HepG2 (cell line): Measurements from ENCODE around the gene LCN1. TPM values are rescaled to one million over a fixed set of nuclear protein-coding genes. Genes with fewer than 3 reads are reported as not detected.

ENCODE experiments used
- HDAC1 ChIP-seq: sonication (generic); formaldehyde crosslinking; IDR thresholded peaks from 2 replicates; pipeline ENCODE4 v1.5.1; 2020; ENCODE audit warnings: mild to moderate bottlenecking, missing genetic modification reagents
- HOXD1 ChIP-seq: sonication (generic); formaldehyde crosslinking; IDR thresholded peaks from 2 replicates; pipeline ENCODE4 v1.5.0; 2020; ENCODE audit warnings: missing genetic modification reagents
- SRF ChIP-seq: IDR thresholded peaks from 2 replicates; pipeline ENCODE4 v1.6.1; 2011; ENCODE audit warnings: mild to moderate bottlenecking, low read depth, low read length, moderate library complexity
- TSC22D2 ChIP-seq: sonication (generic); formaldehyde crosslinking; IDR thresholded peaks from 2 replicates; pipeline ENCODE4 v1.5.1; 2020; ENCODE audit warnings: missing genetic modification reagents, mild to moderate bottlenecking, borderline replicate concordance
- ZNF530 ChIP-seq: sonication (generic); formaldehyde crosslinking; IDR thresholded peaks from 2 replicates; pipeline ENCODE4 v1.5.0; 2020; ENCODE audit warnings: low read depth, mild to moderate bottlenecking, missing genetic modification reagents
- ZZZ3 ChIP-seq: sonication (generic); formaldehyde crosslinking; IDR thresholded peaks from 2 replicates; pipeline ENCODE4 v1.4.0; 2020; ENCODE audit warnings: missing genetic modification reagents, mild to moderate bottlenecking, borderline replicate concordance
- polyA plus RNA-seq, 8 experiments: library from polyadenylated mRNA; depleted of rRNA in 3 of 8; stranded (reverse) in 7 of 8; unstranded in 1 of 8; fragments of >200 nt; fragmentation: Illumina TruSeq in 4 of 8; extraction: Trizol in 4 of 8; gene quantifications; 2 replicates each; pipeline versions ENCODE4 v1.2.1 to v1.2.3, GENCODE V29; 2011 to 2016; ENCODE audit warnings: low read depth in 4 of 8, missing spikeins in 1 of 8, mixed read lengths in 1 of 8; ENCODE audit not compliant: insufficient read depth in 1 of 8
- total RNA-seq, 5 experiments: library from RNA; depleted of rRNA; stranded (reverse); fragments of >200 nt; fragmentation: Illumina TruSeq; extraction: Trizol; gene quantifications; 2 replicates each; pipeline ENCODE4 v1.2.3, GENCODE V29; 2016; ENCODE audit warnings: low read depth in 1 of 5
- TF ChIP-seq, protein P1 (sequence below): sonication (generic); formaldehyde crosslinking; IDR thresholded peaks from 2 replicates; pipeline ENCODE4 v1.8.0; 2022; ENCODE audit warnings: mild to moderate bottlenecking, missing genetic modification reagents, moderate library complexity
- TF ChIP-seq, protein P2 (sequence below): sonication (generic); formaldehyde crosslinking; IDR thresholded peaks from 2 replicates; pipeline ENCODE4 v1.8.0; 2022; ENCODE audit warnings: mild to moderate bottlenecking, missing genetic modification reagents, moderate library complexity
- TF ChIP-seq, protein P3 (sequence below): sonication (generic); formaldehyde crosslinking; IDR thresholded peaks from 2 replicates; pipeline ENCODE4 v1.4.0; 2020; ENCODE audit warnings: missing genetic modification reagents
- TF ChIP-seq, protein P4 (sequence below): fragments of 450-650 bp; IDR thresholded peaks from 2 replicates; pipeline ENCODE4 v1.6.1; 2017; ENCODE audit warnings: mild to moderate bottlenecking
- TF ChIP-seq, protein P5 (sequence below): sonication (generic); formaldehyde crosslinking; IDR thresholded peaks from 2 replicates; pipeline ENCODE4 v1.5.1; 2020; ENCODE audit warnings: mild to moderate bottlenecking, missing genetic modification reagents, borderline replicate concordance
- TF ChIP-seq, protein P6 (sequence below): sonication (generic); formaldehyde crosslinking; IDR thresholded peaks from 2 replicates; pipeline ENCODE4 v1.5.1; 2020; ENCODE audit warnings: mild to moderate bottlenecking, missing genetic modification reagents

The LCN1 gene
- total and polyA plus RNA-seq, 2 of the 13 experiments (the other 11 are each of a cell fraction or from before 2014, with no cell fraction given) = not detected

DNA sequence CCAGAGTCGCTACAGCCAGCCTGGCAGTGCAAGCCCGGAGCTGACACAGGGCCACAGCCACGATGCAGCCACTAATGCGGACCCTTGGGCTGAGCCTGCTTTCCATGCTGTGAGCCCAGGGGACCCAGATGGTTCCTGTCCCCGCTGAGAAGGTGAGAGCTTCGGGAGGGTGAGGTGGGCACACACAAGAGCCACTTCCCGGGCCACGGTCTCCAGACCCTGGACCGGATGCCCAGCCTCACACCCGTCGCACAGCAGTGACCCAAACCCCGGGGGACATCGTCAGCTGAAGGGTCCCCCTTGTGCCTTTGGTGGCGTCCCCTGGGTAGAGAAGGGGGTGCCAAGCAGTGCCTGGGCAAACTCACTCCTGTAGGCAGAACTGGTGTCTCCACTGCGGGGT lies 53.7 kb downstream of the LCN1 start (continued):
- TF ChIP-seq, protein P1, sequence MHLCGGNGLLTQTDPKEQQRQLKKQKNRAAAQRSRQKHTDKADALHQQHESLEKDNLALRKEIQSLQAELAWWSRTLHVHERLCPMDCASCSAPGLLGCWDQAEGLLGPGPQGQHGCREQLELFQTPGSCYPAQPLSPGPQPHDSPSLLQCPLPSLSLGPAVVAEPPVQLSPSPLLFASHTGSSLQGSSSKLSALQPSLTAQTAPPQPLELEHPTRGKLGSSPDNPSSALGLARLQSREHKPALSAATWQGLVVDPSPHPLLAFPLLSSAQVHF = no peak
- TF ChIP-seq, protein P2, sequence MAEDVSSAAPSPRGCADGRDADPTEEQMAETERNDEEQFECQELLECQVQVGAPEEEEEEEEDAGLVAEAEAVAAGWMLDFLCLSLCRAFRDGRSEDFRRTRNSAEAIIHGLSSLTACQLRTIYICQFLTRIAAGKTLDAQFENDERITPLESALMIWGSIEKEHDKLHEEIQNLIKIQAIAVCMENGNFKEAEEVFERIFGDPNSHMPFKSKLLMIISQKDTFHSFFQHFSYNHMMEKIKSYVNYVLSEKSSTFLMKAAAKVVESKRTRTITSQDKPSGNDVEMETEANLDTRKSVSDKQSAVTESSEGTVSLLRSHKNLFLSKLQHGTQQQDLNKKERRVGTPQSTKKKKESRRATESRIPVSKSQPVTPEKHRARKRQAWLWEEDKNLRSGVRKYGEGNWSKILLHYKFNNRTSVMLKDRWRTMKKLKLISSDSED (CRISPR knock-in tag) = no peak
- TF ChIP-seq, protein P3, sequence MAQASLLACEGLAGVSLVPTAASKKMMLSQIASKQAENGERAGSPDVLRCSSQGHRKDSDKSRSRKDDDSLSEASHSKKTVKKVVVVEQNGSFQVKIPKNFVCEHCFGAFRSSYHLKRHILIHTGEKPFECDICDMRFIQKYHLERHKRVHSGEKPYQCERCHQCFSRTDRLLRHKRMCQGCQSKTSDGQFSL = no peak
- TF ChIP-seq, protein P4, sequence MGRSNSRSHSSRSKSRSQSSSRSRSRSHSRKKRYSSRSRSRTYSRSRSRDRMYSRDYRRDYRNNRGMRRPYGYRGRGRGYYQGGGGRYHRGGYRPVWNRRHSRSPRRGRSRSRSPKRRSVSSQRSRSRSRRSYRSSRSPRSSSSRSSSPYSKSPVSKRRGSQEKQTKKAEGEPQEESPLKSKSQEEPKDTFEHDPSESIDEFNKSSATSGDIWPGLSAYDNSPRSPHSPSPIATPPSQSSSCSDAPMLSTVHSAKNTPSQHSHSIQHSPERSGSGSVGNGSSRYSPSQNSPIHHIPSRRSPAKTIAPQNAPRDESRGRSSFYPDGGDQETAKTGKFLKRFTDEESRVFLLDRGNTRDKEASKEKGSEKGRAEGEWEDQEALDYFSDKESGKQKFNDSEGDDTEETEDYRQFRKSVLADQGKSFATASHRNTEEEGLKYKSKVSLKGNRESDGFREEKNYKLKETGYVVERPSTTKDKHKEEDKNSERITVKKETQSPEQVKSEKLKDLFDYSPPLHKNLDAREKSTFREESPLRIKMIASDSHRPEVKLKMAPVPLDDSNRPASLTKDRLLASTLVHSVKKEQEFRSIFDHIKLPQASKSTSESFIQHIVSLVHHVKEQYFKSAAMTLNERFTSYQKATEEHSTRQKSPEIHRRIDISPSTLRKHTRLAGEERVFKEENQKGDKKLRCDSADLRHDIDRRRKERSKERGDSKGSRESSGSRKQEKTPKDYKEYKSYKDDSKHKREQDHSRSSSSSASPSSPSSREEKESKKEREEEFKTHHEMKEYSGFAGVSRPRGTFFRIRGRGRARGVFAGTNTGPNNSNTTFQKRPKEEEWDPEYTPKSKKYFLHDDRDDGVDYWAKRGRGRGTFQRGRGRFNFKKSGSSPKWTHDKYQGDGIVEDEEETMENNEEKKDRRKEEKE = no peak
- no peak for TF ChIP-seq TSC22D2 (CRISPR knock-in tag)
- TF ChIP-seq ZNF530 (CRISPR knock-in tag) = no peak
- TF ChIP-seq HDAC1 = no peak
- TF ChIP-seq, protein P5, sequence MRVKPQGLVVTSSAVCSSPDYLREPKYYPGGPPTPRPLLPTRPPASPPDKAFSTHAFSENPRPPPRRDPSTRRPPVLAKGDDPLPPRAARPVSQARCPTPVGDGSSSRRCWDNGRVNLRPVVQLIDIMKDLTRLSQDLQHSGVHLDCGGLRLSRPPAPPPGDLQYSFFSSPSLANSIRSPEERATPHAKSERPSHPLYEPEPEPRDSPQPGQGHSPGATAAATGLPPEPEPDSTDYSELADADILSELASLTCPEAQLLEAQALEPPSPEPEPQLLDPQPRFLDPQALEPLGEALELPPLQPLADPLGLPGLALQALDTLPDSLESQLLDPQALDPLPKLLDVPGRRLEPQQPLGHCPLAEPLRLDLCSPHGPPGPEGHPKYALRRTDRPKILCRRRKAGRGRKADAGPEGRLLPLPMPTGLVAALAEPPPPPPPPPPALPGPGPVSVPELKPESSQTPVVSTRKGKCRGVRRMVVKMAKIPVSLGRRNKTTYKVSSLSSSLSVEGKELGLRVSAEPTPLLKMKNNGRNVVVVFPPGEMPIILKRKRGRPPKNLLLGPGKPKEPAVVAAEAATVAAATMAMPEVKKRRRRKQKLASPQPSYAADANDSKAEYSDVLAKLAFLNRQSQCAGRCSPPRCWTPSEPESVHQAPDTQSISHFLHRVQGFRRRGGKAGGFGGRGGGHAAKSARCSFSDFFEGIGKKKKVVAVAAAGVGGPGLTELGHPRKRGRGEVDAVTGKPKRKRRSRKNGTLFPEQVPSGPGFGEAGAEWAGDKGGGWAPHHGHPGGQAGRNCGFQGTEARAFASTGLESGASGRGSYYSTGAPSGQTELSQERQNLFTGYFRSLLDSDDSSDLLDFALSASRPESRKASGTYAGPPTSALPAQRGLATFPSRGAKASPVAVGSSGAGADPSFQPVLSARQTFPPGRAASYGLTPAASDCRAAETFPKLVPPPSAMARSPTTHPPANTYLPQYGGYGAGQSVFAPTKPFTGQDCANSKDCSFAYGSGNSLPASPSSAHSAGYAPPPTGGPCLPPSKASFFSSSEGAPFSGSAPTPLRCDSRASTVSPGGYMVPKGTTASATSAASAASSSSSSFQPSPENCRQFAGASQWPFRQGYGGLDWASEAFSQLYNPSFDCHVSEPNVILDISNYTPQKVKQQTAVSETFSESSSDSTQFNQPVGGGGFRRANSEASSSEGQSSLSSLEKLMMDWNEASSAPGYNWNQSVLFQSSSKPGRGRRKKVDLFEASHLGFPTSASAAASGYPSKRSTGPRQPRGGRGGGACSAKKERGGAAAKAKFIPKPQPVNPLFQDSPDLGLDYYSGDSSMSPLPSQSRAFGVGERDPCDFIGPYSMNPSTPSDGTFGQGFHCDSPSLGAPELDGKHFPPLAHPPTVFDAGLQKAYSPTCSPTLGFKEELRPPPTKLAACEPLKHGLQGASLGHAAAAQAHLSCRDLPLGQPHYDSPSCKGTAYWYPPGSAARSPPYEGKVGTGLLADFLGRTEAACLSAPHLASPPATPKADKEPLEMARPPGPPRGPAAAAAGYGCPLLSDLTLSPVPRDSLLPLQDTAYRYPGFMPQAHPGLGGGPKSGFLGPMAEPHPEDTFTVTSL (CRISPR knock-in tag) = no peak
- TF ChIP-seq HOXD1 (CRISPR knock-in tag) = no peak
- TF ChIP-seq ZZZ3 = no peak
- TF ChIP-seq, protein P6, sequence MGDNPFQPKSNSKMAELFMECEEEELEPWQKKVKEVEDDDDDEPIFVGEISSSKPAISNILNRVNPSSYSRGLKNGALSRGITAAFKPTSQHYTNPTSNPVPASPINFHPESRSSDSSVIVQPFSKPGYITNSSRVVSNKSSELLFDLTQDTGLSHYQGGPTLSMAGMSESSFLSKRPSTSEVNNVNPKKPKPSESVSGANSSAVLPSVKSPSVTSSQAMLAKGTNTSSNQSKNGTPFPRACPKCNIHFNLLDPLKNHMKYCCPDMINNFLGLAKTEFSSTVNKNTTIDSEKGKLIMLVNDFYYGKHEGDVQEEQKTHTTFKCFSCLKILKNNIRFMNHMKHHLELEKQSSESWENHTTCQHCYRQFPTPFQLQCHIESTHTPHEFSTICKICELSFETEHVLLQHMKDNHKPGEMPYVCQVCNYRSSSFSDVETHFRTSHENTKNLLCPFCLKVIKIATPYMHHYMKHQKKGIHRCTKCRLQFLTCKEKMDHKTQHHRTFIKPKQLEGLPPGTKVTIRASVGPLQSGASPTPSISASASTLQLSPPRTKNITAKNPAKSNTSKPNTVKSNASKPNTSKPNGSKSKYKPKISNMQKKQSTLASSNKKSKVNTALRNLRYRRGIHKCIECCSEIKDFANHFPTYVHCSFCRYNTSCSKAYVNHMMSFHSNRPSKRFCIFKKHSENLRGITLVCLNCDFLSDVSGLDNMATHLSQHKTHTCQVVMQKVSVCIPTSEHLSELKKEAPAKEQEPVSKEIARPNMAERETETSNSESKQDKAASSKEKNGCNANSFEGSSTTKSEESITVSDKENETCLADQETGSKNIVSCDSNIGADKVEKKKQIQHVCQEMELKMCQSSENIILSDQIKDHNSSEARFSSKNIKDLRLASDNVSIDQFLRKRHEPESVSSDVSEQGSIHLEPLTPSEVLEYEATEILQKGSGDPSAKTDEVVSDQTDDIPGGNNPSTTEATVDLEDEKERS = no peak
- no peak for TF ChIP-seq SRF
